Stimulated activated CD8-positive, alpha-beta memory T cell treated with anti-CD3 and anti-CD28 coated beads, Interleukin-4, amount 100 ng/mL, for 1 hour (primary cell): Measurements from ENCODE around the gene XPO1.
"Not testable (repeated sequence)": the region's sequence is repeated elsewhere in the genome, so short reads cannot be mapped to it uniquely, and the experiment has no call there.

Experiments used
- DNase-seq, 2 donors: peaks; one replicate each; pipeline ENCODE4 v3.0.0-alpha.2; 2020; ENCODE audit warnings: low read depth in 2 of 2, low spot score in 1 of 2

XPO1 gene, protein sequence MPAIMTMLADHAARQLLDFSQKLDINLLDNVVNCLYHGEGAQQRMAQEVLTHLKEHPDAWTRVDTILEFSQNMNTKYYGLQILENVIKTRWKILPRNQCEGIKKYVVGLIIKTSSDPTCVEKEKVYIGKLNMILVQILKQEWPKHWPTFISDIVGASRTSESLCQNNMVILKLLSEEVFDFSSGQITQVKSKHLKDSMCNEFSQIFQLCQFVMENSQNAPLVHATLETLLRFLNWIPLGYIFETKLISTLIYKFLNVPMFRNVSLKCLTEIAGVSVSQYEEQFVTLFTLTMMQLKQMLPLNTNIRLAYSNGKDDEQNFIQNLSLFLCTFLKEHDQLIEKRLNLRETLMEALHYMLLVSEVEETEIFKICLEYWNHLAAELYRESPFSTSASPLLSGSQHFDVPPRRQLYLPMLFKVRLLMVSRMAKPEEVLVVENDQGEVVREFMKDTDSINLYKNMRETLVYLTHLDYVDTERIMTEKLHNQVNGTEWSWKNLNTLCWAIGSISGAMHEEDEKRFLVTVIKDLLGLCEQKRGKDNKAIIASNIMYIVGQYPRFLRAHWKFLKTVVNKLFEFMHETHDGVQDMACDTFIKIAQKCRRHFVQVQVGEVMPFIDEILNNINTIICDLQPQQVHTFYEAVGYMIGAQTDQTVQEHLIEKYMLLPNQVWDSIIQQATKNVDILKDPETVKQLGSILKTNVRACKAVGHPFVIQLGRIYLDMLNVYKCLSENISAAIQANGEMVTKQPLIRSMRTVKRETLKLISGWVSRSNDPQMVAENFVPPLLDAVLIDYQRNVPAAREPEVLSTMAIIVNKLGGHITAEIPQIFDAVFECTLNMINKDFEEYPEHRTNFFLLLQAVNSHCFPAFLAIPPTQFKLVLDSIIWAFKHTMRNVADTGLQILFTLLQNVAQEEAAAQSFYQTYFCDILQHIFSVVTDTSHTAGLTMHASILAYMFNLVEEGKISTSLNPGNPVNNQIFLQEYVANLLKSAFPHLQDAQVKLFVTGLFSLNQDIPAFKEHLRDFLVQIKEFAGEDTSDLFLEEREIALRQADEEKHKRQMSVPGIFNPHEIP (N-terminal part only)

DNA sequence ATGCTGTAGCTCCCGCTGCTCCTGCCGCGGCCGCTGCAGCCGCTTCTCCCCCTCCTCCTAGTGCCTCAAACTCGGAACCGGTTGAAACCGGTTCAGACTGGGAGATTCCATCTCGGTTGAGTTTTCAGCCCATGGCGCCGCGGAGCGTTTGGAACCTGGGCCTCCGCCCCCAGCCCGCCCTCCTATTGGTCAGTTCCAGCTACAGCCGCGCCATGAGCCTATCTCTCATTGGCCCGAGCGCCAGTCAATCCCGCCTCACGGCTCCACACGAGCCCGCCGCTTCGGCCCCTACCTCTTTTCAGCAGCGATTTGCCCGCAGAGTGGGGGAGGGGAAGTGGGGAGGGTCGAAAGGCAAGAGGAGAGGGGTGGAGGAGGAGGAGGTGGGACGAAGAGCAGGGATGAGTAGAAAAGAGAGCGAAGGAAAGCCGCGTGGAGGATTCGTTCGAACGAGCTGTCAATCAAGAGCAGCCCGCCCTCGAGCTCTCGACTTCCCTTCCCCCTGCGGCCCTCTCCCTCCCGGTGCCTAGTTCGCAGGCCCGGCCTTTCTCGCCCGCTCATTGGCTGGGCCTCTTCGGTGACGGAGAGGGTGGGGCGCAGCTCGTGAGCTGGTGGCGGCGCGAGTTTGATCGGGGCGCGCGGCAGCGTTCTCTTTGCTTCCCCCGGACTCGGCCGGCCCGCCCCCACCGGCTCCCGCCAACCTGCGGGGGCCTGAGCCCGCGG lies at the start of gene XPO1:
Gene XPO1 (minus strand): TSS at position 157 of the 720 bp plus-strand sequence. CDS start 4,459 bp downstream, outside the sequence.
- DNase-seq = peak; percentile 95 to 96

DNA sequence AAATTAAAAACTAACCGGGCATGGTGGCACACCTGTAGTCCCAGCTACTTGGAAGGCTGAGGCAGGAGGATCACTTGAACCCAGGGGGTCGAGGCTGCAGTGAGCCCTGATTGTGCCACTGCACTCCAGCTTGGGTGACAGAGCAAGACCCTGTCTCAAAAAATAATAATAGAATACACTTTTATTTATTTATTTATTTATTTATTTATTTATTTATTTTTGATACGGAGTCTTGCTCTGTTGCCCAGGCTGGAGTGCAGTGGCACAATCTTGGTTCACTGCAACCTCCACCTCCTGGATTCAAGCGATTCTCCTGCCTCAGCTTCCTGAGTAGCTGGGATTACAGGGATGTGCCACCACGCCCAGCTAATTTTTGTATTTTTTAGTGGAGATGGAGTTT lies 48.8 kb upstream of the XPO1 start:
- DNase-seq = not testable (repeated sequence)

DNA sequence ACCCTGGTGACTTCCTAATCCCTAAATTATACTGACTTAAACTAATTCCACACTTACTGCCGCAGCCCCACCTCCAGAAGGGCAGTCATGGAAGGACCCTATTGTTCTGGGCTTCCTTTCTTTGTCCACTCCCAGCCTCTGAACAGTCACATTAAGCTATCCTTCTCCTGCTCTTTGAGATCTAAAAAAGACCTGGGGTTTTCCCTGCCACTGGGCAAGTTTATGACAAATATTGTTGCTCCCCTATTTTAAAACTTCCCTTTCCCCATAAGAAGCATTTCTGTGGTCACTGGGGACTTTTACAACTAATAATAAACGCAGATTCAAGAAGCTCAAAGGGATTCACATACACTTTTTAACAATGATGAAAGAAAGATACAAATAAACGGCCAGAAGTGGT lies 47.2 kb upstream of the XPO1 start:
- DNase-seq = no peak

DNA sequence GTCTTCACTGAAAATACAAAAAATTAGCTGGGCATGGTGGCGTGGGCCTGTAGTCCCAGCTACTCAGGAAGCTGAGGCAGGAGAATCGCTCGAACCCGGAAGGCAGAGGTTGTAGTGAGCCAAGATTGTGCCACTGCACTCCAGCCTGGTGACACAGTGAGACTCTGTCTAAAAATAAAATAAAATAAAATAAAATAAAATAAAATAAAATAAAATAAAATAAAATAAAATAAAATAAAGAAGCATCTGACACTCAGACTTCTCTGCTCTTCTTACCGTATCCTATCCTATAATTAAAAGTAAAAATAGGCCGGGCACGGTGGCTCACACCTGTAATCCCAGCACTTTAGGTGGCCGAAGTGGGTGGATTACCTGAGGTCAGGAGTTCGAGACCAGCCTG lies 46.2 kb upstream of the XPO1 start:
- not testable (repeated sequence) for DNase-seq

DNA sequence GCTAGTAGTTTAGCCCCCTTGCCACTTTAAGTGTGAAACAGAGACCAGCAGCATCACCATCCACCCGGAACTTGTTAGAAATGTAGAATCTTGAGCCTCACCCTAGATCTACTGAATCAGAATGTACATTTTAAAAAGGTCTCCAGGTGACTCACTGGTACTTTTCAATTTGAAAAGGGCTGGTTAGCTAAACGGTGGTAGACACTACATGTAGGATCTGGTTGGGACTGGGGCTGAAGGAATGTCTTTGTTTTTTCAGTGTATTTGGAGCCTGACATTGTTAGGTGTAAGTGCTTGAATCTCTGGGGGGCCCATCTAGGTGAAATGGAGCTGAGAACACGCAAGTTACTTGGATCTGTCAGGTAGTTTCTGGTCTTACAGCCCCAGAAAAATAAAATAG lies 44.0 kb upstream of the XPO1 start:
- no peak for DNase-seq

DNA sequence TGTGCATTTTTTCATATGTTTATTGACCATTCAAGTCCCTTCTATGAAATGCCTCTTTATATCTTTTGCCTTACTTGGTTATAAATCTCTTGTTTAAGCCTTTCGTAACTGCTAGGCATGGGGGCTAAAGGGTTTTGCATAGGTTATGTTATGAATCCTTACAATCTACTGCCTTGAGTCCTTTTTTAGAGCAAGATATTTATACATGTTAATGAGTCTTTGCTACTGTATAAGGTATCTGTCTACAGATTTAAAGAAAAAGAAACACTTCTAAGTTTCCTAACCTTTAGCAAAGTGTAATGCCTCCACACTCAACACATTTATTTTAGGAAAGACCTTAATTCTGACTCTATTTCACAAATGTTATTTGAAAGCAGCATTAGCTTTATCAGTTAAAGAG lies 43.6 kb upstream of the XPO1 start:
- DNase-seq = no peak

DNA sequence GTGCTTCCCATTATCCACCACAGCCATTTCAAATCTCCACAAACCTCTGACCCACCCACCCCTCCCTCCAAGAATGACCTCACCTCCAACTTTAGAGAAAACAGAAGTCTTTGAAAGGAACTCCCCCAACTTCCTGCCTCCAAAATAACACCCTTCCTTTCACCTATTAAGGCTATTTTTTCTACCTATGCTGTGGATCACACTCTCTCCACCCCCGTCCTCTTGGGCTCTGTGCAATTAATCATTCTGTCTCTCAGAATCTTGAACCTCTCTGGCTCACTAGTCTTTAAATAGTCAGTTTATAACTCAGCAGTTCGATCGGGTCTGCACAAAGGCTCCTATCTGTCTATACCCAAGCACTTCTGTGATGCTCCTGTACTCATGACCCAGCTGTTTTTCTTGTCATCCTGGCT lies 37.3 kb upstream of the XPO1 start:
- no peak for DNase-seq

DNA sequence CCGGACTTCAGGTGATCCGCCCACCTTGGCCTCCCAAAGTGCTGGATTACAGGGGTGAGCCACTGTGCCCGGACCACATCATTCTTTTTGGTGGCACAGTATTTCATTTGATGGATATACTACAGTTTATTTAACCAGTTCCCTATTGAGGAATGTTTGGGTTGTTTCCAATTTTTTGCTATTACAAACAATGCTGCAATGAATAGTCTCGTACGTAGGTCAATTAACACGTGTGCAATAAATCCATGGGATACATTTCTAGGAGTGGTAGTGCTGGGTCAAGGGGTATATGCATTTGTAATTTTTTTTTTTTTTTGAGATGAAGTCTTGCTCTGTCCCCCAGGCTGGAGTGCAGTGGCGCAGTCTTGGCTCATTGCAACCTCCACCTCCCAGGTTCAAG lies 28.4 kb upstream of the XPO1 start:
- no peak for DNase-seq

DNA sequence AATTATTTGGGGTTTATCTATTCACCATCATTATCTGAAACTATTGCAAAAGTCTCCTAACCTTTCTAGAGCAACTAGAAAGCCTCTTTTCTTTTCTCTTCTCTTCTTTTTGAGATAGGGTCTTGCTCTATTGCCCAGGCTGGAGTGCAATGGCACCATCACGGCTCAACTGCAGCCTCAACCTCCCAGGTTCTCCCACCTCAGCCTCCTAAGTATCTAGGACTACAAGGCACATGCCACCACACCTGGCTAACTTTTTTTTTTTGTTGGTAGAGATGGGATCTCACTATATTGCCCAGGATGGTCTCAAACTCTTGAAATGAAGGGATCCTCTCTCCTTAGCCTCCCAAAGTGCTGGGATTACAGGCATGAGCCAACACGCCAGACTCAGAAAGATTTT lies 24.5 kb upstream of the XPO1 start:
- no peak for DNase-seq

DNA sequence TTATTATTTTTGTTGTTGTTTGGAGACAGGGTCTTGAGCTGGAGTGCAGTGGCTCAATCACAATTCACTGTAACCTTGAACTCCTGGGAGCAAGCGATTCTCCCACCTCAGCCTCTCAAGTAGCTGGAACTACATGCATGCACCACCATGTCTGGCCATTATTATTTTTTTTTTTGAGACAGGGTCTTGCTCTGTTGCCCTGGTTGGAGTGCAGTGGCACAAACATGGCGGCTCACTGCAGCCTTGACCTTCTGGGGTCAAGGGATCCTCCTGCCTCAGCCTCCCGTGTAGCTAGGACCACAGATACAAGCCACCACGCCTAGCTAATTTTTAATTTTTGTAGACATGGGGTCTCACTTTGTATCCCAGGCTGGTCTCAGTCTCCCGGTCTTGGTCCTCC lies 20.0 kb upstream of the XPO1 start:
- no peak for DNase-seq

DNA sequence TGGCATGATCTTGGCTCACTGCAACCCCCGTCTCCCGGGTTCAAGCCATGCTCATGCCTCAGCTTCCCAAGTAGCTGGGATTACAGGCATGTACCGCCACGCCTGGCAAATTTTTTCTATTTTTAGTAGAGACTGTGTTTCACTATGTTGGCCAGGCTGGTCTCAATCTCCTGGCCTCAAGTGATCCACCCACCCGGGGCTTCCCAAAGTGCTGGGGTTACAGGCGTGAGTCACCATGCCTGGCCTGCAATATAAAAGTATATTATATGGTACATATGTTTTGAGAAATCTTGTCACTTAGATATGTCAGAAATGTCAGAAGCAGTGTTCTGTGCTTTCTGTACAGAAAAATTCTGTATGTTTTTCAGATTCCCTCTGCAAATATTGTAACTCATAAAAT lies 19.2 kb upstream of the XPO1 start:
- DNase-seq = no peak

DNA sequence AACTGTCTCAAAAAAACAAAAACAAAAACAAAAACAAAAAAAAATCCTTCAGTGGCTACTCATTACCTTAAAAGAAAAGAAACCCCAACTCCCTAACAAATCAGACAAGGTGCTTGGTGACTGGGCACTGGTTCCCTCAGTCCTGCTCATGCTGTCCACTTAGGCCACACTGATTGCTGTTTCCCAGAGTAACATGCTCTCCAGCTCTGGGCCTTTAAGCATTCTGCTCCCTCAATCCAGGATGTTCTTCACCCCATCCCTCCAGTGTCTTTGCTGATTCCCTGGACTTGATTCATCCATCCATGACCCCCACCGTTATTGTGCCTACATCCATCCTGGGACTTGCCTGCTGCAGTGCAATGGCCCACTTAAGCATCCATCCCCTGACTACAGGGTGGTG lies 16.4 kb upstream of the XPO1 start:
- no peak for DNase-seq

DNA sequence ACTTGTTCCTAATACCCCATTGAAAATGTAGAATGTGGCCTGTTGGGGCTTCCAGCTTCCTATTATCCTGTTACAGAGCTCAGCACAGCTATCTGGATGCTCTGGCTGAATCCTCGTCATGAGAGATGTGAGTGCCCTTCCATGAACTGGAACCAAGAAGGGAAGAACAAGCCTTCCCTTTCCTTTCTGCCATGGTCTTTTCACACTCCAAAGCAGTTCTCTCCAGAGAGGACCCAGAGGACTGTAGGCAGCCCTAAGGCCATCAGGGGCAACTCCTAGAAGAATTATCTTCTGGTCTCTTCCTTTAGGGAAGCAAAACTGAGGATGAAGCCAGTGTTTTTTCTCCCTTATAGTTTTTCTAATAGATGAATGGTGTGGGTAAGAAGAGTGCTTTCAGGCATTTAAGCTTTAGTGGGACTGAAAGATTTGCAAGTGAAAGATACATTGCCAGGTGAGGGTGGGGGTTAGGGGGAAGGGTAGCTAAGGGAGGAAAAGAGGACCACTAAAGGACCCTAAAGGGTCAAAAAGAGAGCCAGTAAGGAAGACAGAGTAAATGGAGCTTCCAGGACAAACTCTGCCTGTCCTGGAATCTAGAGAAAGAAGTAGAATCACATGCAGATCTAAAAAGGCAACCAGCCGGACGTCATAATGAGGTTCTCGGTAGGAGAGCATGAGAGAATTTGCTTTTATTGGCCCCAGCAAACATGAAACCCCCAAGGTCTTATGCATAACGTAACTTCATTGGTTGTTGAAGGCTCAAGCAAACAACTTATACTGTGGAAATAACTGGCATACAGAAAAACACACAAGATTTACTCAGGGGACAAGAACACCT lies 12.4 kb upstream of the XPO1 start:
- DNase-seq = no peak

DNA sequence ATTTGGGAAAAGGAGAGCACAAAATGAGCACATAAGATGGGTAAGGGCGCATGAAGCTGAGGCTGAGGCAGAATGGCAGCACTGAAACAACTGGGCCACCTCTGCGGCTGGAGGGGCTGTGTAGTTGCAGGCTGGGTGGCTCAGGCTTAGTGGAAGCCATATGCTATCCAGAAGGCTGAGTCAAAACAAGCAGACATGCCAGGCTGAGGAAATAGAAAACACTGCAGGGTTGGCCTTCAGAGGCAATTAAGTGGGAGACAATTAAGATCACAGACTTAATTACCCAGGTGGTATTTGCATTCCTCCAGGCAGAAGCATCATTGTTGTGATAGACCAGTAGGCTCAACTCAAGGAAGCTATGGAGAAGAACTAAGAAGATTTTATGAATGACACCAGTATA lies 11.4 kb upstream of the XPO1 start:
- DNase-seq = no peak

DNA sequence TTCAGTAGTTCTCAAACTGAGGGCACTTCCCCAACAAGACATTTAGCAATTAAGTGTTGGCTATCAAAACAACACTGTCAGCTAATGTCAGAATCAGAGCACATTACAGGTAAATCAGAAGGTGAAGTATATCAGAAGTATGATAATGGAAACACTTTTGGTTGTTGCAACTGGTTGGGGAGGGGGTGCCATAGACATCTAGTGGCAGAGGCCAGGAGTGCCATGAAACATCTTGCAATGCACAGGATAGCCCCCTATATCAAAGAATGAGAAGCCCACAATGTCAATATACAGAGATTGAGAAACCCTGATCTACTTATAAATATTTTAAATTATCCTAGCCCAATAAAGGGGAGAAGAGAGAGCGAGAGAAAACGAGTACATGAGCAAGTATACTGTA lies 4.9 kb upstream of the XPO1 start:
- DNase-seq = no peak

DNA sequence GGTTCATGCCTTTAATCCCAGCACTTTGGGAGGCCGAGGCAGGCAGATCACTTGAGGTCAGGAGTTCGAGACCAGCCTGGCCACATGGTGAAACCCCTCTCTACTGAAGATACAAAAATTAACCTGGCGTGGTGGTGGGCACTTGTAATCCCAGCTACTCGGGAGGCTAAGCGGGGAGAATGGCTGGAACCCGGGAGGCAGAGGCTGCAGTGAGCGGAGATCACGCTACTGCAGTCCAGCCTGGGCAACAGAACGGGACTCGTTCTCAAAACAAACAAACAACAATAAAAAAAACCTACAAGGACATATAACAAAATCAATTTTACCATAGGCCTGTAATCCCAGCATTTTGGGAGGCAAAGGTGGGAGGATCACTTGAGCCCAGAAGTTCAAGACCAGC lies 2.0 kb upstream of the XPO1 start:
- DNase-seq = not testable (repeated sequence)

DNA sequence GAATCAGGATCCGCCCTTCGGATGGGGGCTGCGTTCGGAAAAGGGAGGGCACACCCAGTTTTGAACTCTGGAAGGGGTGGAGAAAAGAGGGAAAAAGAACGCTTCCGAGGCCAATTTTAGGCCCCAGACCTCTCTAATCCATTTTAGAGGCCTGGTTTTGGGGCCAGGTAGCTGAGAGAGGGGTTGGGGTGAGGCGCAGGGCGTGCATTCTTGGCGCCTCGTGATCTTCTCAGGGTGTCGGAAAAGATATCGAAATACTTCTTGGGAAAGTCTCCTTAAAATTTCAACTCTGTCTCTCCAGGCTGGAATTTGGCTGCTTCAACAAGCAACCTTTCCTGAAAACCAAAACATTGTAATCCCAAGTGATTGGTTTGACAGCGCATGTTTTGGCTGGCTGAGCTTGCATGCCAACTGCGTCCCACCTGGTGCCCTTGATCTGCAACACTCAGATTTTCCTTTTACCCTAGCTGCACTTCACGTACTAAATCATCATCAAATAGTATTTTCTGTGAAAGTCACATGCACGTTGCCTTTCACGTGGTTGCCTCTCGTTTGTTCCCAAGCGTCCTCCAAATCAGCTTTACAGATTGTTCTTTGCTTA lies 864 bp upstream of the XPO1 start:
- peak; percentile 9 for DNase-seq

DNA sequence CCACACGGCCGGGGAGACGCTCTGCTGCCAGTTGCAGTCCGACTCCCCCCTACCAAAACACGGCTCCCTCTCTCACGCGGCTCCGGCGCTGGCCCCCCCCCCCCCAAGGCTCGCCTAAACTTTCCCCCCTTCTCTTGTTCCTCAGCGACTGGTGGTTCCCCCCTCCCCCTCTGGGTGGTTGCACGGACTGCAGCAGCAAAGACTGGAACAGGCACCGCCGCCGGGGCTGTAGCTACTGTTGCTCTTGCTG lies 281 bp downstream of the XPO1 start:
- DNase-seq = no peak

DNA sequence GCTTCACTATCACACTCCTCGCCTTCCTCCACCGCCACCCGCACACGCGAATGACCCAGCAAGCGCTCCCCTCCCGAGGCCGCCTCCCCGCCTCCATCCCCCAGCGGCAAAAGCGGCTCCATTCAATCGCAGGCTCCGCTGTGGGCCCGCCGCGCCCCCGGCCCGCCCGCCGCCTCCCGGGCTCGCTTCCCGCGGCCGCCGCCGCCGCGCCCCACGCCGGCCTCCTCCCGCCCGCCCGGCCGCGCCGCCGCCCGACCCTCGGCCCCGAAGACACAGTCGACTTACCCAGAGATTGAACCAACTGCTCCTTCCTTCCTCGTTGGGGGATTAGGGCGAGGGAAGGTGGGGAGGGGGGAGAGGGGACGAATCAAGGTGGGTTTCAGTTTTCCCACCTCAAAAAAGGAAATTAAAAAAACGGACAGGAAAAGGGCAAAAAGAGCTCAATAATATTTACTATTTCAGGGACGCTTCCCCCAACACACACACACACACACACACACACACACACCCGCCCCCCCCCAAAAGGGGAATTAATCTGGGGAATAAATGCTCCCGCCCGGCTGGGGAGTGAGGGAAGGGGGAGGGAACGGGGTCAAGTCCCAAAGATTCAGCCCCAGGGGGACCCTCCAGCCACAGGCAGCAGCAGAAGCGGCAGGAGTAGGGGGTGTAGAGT lies 743 bp downstream of the XPO1 start:
- DNase-seq = peak; percentile 17 to 18
